Neural cell (in vitro differentiated cells): ENCODE results near the gene PTPRG.

ENCODE experiments used
- EP300 ChIP-seq: fragments of 450-650 bp; conservative IDR thresholded peaks from 2 replicates; pipeline ENCODE4 v1.6.1; 2014; ENCODE audit warnings: antibody characterized with exemption, mild to moderate bottlenecking, moderate library complexity; ENCODE audit not compliant: poor library complexity, severe bottlenecking
- EZH2 ChIP-seq: fragments of 200-600, 300-800 bp; shearing (Covaris generic), sonication (generic); IDR thresholded peaks from 2 replicates; pipeline ENCODE4 v1.6.1; 2014; ENCODE audit warnings: antibody characterized with exemption, low read length, borderline replicate concordance, mild to moderate bottlenecking; ENCODE audit not compliant: insufficient read depth, poor library complexity, severe bottlenecking
- MXI1 ChIP-seq: fragments of 450-650 bp; conservative IDR thresholded peaks from 2 replicates; pipeline ENCODE4 v1.6.1; 2014; ENCODE audit warnings: antibody characterized with exemption, mild to moderate bottlenecking; ENCODE audit not compliant: poor library complexity, severe bottlenecking
- POLR2AphosphoS5 ChIP-seq: IDR thresholded peaks from 2 replicates; pipeline ENCODE4 v1.6.1; 2012
- RAD21 ChIP-seq: fragments of 450-650 bp; conservative IDR thresholded peaks from 2 replicates; pipeline ENCODE4 v1.6.1; 2014; ENCODE audit warnings: antibody characterized with exemption, mild to moderate bottlenecking, moderate library complexity
- SMC3 ChIP-seq: fragments of 450-650 bp; conservative IDR thresholded peaks from 2 replicates; pipeline ENCODE4 v1.6.1; 2014; ENCODE audit warnings: antibody characterized with exemption, mild to moderate bottlenecking, moderate library complexity; ENCODE audit not compliant: poor library complexity
- TAF1 ChIP-seq: IDR thresholded peaks from 2 replicates; pipeline ENCODE4 v1.6.1; 2012; ENCODE audit warnings: low read depth
- TF ChIP-seq, protein P1 (sequence below): IDR thresholded peaks from 2 replicates; pipeline ENCODE4 v1.6.1; 2012; ENCODE audit warnings: borderline replicate concordance
- TF ChIP-seq, protein P2 (sequence below): fragments of 450-650 bp; IDR thresholded peaks from 2 replicates; pipeline ENCODE4 v1.5.1; 2014; ENCODE audit warnings: antibody characterized with exemption, mild to moderate bottlenecking, moderate library complexity; ENCODE audit not compliant: poor library complexity, severe bottlenecking

DNA sequence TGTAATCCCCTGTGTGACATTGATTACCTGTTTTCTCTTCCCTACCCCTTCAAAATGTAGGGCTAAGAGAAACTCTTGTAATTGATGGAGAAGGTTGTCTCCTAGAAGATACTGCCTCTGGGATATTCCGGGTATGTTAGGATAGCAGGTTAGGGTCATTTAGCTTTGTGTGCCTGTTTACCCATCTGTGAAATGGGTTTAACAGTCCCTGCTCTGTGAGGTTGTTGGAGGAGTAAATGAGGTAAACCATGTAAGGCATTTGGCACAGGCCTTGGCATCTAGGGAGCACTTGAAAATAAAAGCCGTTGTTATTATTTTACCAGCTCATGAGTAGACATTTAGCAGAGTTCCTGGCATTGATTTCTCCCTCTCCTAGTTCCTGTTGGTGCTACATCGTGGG is 16.4 kb downstream of the PTPRG start:
- no peak for TF ChIP-seq POLR2AphosphoS5
- TF ChIP-seq, protein P1, sequence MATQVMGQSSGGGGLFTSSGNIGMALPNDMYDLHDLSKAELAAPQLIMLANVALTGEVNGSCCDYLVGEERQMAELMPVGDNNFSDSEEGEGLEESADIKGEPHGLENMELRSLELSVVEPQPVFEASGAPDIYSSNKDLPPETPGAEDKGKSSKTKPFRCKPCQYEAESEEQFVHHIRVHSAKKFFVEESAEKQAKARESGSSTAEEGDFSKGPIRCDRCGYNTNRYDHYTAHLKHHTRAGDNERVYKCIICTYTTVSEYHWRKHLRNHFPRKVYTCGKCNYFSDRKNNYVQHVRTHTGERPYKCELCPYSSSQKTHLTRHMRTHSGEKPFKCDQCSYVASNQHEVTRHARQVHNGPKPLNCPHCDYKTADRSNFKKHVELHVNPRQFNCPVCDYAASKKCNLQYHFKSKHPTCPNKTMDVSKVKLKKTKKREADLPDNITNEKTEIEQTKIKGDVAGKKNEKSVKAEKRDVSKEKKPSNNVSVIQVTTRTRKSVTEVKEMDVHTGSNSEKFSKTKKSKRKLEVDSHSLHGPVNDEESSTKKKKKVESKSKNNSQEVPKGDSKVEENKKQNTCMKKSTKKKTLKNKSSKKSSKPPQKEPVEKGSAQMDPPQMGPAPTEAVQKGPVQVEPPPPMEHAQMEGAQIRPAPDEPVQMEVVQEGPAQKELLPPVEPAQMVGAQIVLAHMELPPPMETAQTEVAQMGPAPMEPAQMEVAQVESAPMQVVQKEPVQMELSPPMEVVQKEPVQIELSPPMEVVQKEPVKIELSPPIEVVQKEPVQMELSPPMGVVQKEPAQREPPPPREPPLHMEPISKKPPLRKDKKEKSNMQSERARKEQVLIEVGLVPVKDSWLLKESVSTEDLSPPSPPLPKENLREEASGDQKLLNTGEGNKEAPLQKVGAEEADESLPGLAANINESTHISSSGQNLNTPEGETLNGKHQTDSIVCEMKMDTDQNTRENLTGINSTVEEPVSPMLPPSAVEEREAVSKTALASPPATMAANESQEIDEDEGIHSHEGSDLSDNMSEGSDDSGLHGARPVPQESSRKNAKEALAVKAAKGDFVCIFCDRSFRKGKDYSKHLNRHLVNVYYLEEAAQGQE: no peak
- TF ChIP-seq, protein P2, sequence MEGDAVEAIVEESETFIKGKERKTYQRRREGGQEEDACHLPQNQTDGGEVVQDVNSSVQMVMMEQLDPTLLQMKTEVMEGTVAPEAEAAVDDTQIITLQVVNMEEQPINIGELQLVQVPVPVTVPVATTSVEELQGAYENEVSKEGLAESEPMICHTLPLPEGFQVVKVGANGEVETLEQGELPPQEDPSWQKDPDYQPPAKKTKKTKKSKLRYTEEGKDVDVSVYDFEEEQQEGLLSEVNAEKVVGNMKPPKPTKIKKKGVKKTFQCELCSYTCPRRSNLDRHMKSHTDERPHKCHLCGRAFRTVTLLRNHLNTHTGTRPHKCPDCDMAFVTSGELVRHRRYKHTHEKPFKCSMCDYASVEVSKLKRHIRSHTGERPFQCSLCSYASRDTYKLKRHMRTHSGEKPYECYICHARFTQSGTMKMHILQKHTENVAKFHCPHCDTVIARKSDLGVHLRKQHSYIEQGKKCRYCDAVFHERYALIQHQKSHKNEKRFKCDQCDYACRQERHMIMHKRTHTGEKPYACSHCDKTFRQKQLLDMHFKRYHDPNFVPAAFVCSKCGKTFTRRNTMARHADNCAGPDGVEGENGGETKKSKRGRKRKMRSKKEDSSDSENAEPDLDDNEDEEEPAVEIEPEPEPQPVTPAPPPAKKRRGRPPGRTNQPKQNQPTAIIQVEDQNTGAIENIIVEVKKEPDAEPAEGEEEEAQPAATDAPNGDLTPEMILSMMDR: no peak
- TF ChIP-seq RAD21: no peak
- TF ChIP-seq EZH2: no peak
- no peak for TF ChIP-seq EP300
- TF ChIP-seq SMC3: no peak
- no peak for TF ChIP-seq TAF1
- TF ChIP-seq MXI1: no peak
